MCF 10A (cell line): ENCODE data around the gene LRRC23. TPM values are rescaled to one million over a fixed set of nuclear protein-coding genes. Genes with fewer than 3 reads are reported as not detected.
A peak's percentile ranks its signal among the peaks of the same experiment; 100 is the strongest.

Source experiments
- BruUV-seq: library from RNA; stranded (reverse); fragments of 400-500 nt; replicated peaks from 2 replicates; lab custom pipeline; 2021; lab: Mats Ljungman, UMichigan
- CTCF ChIA-PET: fragments of 300-600 bp; sonication (Branson Sonifier 250); formaldehyde crosslinking; extraction: SDS; loops from one replicate; lab custom pipeline; 2021; ENCODE audit warnings: antibody characterized with exemption, inconsistent platforms; lab: Yijun Ruan, JAX
- POLR2A ChIA-PET: fragments of 300-600, 350-650 bp; sonication (Branson Sonifier 250); formaldehyde crosslinking; extraction: SDS; loops from one replicate; lab custom pipeline; 2020; ENCODE audit warnings: antibody characterized with exemption, inconsistent platforms; lab: Yijun Ruan, JAX
- DNase-seq: peaks from one replicate; pipeline ENCODE4 v3.0.0-alpha.2; 2018; ENCODE audit not compliant: unreplicated experiment
- H3K27ac Mint-ChIP-seq: one replicate; pipeline ENCODE4 v1.8.0; 2022; ENCODE audit warnings: mild to moderate bottlenecking, low read depth, mixed read lengths; ENCODE audit not compliant: unreplicated experiment
- H3K27me3 Mint-ChIP-seq: one replicate; pipeline ENCODE4 v1.8.0; 2022; ENCODE audit warnings: mixed read lengths; ENCODE audit not compliant: insufficient read depth, unreplicated experiment
- H3K36me3 Mint-ChIP-seq: one replicate; pipeline ENCODE4 v1.8.0; 2022; ENCODE audit warnings: mild to moderate bottlenecking, moderate library complexity, mixed read lengths; ENCODE audit not compliant: insufficient read depth, unreplicated experiment
- H3K4me1 Mint-ChIP-seq: one replicate; pipeline ENCODE4 v1.8.0; 2022; ENCODE audit warnings: mixed read lengths; ENCODE audit not compliant: insufficient read depth, unreplicated experiment
- H3K4me3 Mint-ChIP-seq: one replicate; pipeline ENCODE4 v1.8.0; 2022; ENCODE audit warnings: mild to moderate bottlenecking, moderate library complexity, mixed read lengths; ENCODE audit not compliant: unreplicated experiment
- H3K9me3 Mint-ChIP-seq: one replicate; pipeline ENCODE4 v1.8.0; 2022; ENCODE audit warnings: mixed read lengths; ENCODE audit not compliant: unreplicated experiment
- CTCF ChIP-seq: fragments of 200-600 bp; IDR thresholded peaks from one replicate; pipeline ENCODE4 v1.8.0; 2022; ENCODE audit warnings: antibody characterized with exemption, mild to moderate bottlenecking; ENCODE audit not compliant: unreplicated experiment
- intact Hi-C: fragments of 100-400 bp; cut with micrococcal nuclease; formaldehyde crosslinking; loops from 2 replicates; pipeline ENCODE4 v1.14.1; 2022
- total RNA-seq: library from RNA; stranded (reverse); gene quantifications from 2 replicates; pipeline ENCODE4 v1.2.3, GENCODE V29; 2022

The LRRC23 gene
- total RNA-seq, 1 experiment from 2014 or later = 7.5 TPM

- Mint-ChIP-seq H3K27ac (peak overlapping the region; percentile 94), H3K9me3 (no peaks in the 10 kb centered on the region), H3K4me3 (peak overlapping the region; percentile 87), H3K27me3 (no peaks in the 10 kb centered on the region), H3K36me3 (peaks cover 32% of the 10 kb centered on the region), H3K4me1 (peaks cover 47% of the 10 kb centered on the region)
- TF ChIP-seq CTCF = peak; percentile 15
- no peak for DNase-seq
- intact Hi-C loops = loop anchor here (1.0 to 5.0 kb wide), 3 partner anchors 16 to 147 kb away; partner anchors contain the start of genes C12orf57 and C1RL
- ChIA-PET CTCF (interaction anchor here (0.9 to 6.4 kb wide), 11 partner anchors 12 to 148 kb away, joined by 3 to 160 read pairs (median 4); partner anchors contain the start of genes C12orf57, C1R, C1RL and C1S), POLR2A (interaction anchor here (0.7 to 7.0 kb wide), 17 partner anchors 9 to 393 kb away, joined by 3 to 495 read pairs (median 5); partner anchors contain the start of genes ATN1, C12orf57, C1RL and C1S)
- BruUV-seq = no TSS peak
Measured at GRCh38 chr12:6960593-6961277, 56.1 kb downstream of the LRRC23 start.

GRCh38 chr12:6961278-6961694 is 56.7 kb downstream of the LRRC23 start:
- Mint-ChIP-seq H3K4me3 (peak overlapping the region; percentile 87), H3K9me3 (no peaks in the 10 kb centered on the region), H3K27me3 (no peaks in the 10 kb centered on the region), H3K27ac (peak overlapping the region; percentile 94), H3K4me1 (peaks cover 50% of the 10 kb centered on the region), H3K36me3 (peaks cover 37% of the 10 kb centered on the region)
- DNase-seq = peak; percentile 83
- CTCF ChIA-PET = interaction anchor here (0.7 to 6.4 kb wide), 14 partner anchors 12 to 147 kb away, joined by 3 to 160 read pairs (median 4); partner anchors contain the start of genes C12orf57, C1R, C1RL and C1S
- BruUV-seq = no TSS peak
- no peak for TF ChIP-seq CTCF
- intact Hi-C loops = loop anchor here (1.0 to 5.0 kb wide), 3 partner anchors 17 to 146 kb away; partner anchors contain the start of genes C12orf57 and C1RL
- POLR2A ChIA-PET = interaction anchor here (0.7 to 7.0 kb wide), 21 partner anchors 9 to 228 kb away, joined by 3 to 495 read pairs (median 5); partner anchors contain the start of genes ATN1, C12orf57, C1RL and C1S

GRCh38 chr12:6961695-6962284 is 57.2 kb downstream of the LRRC23 start:
- DNase-seq = peak; percentile 83
- CTCF ChIA-PET = interaction anchor here (0.6 to 6.4 kb wide), 17 partner anchors 16 to 152 kb away, joined by 3 to 160 read pairs (median 4); partner anchors contain the start of genes C12orf57, C1RL, C1S and LPCAT3
- Mint-ChIP-seq H3K4me3 (peak overlapping the region; percentile 87), H3K36me3 (peaks cover 42% of the 10 kb centered on the region), H3K4me1 (peaks cover 51% of the 10 kb centered on the region), H3K9me3 (no peaks in the 10 kb centered on the region), H3K27ac (peak overlapping the region; percentile 94), H3K27me3 (no peaks in the 10 kb centered on the region)
- POLR2A ChIA-PET = interaction anchor here (0.7 to 7.0 kb wide), 25 partner anchors 8 to 227 kb away, joined by 3 to 495 read pairs (median 5); partner anchors contain the start of genes ATN1, C12orf57, C1RL and C1S
- BruUV-seq = TSS peak; percentile 10
- peak; percentile 53 for TF ChIP-seq CTCF
- intact Hi-C loops = loop anchor here (1.0 to 5.0 kb wide), 3 partner anchors 17 to 146 kb away; partner anchors contain the start of genes C12orf57 and C1RL
